ENCODE measurements around the gene BICC1.

The BICC1 gene

GRCh38 chr10:58637352-58637751 lies 124.7 kb downstream of the BICC1 start:
- Histone ChIP-seq H3K27ac (peak overlapping the region in 5 of 21 experiments; percentile 1 to 66 (median 35)), H3K4me3 (no peak overlapping the region)

- H3K4me3 ChIP-seq, result no peak overlapping the region
- H3K27ac ChIP-seq, result peak overlapping the region in 4 of 21 experiments; percentile 35 to 51 (median 40)
These were observed 125.7 kb downstream of the BICC1 start for GRCh38 chr10:58638388-58638787.

GRCh38 chr10:58641095-58641531 lies 128.4 kb downstream of the BICC1 start:
- no peak overlapping the region for H3K4me3 ChIP-seq
- peak overlapping the region in 8 of 21 experiments; percentile 5 to 58 (median 46) for H3K27ac ChIP-seq

GRCh38 chr10:58641708-58642107 lies 129.0 kb downstream of the BICC1 start:
- no peak overlapping the region for H3K4me3 ChIP-seq
- peak overlapping the region in 10 of 21 experiments; percentile 5 to 57 (median 46) for H3K27ac ChIP-seq

GRCh38 chr10:58642283-58642682 lies 129.6 kb downstream of the BICC1 start:
- Histone ChIP-seq H3K27ac (peak overlapping the region in 8 of 21 experiments; percentile 5 to 57 (median 46)), H3K4me3 (no peak overlapping the region)

- peak overlapping the region in 5 of 21 experiments; percentile 9 to 79 (median 33) for H3K27ac ChIP-seq
- no peak overlapping the region for H3K4me3 ChIP-seq
These were observed 130.3 kb downstream of the BICC1 start for GRCh38 chr10:58642916-58643428.

- Histone ChIP-seq H3K27ac (peak overlapping the region in 7 of 21 experiments; percentile 20 to 79 (median 47)), H3K4me3 (no peak overlapping the region)
These were observed 131.6 kb downstream of the BICC1 start for GRCh38 chr10:58644311-58644710.

GRCh38 chr10:58645416-58646146 lies 132.9 kb downstream of the BICC1 start:
- Histone ChIP-seq H3K27ac (peak overlapping the region in 5 of 21 experiments; percentile 2 to 31 (median 11)), H3K4me3 (no peak overlapping the region)

GRCh38 chr10:58647376-58648112 lies 134.9 kb downstream of the BICC1 start:
- peak overlapping the region in 1 of 21 experiments; percentile 58 for H3K27ac ChIP-seq
- H3K4me3 ChIP-seq, result no peak overlapping the region

GRCh38 chr10:58648131-58648530 lies 135.5 kb downstream of the BICC1 start:
- peak overlapping the region in 1 of 21 experiments; percentile 58 for H3K27ac ChIP-seq
- no peak overlapping the region for H3K4me3 ChIP-seq

GRCh38 chr10:58651040-58651439 lies 138.4 kb downstream of the BICC1 start:
- Histone ChIP-seq H3K27ac (peak overlapping the region in 4 of 21 experiments; percentile 6 to 36 (median 31)), H3K4me3 (no peak overlapping the region)

- Histone ChIP-seq H3K4me3 (no peak overlapping the region), H3K27ac (peak overlapping the region in 3 of 21 experiments; percentile 6 to 36 (median 26))
These were observed 139.1 kb downstream of the BICC1 start for GRCh38 chr10:58651742-58652141.

GRCh38 chr10:58653139-58653538 lies 140.5 kb downstream of the BICC1 start:
- no peak overlapping the region for H3K27ac ChIP-seq
- H3K4me3 ChIP-seq, result no peak overlapping the region

- Histone ChIP-seq H3K4me3 (no peak overlapping the region), H3K27ac (peak overlapping the region in 4 of 21 experiments; percentile 13 to 65 (median 54))
These were observed 148.0 kb downstream of the BICC1 start for GRCh38 chr10:58660575-58661255.

GRCh38 chr10:58661336-58661735 lies 148.7 kb downstream of the BICC1 start:
- peak overlapping the region in 3 of 21 experiments; percentile 51 to 65 (median 58) for H3K27ac ChIP-seq
- no peak overlapping the region for H3K4me3 ChIP-seq

- no peak overlapping the region for H3K4me3 ChIP-seq
- peak overlapping the region in 3 of 21 experiments; percentile 14 to 58 (median 51) for H3K27ac ChIP-seq
These were observed 149.2 kb downstream of the BICC1 start for GRCh38 chr10:58661902-58662301.

- Histone ChIP-seq H3K27ac (peak overlapping the region in 1 of 21 experiments; percentile 51), H3K4me3 (no peak overlapping the region)
These were observed 149.6 kb downstream of the BICC1 start for GRCh38 chr10:58662314-58662713.

- Histone ChIP-seq H3K4me3 (no peak overlapping the region), H3K27ac (peak overlapping the region in 3 of 21 experiments; percentile 27 to 62 (median 34))
These were observed 152.7 kb downstream of the BICC1 start for GRCh38 chr10:58665361-58665760.

GRCh38 chr10:58666024-58666423 lies 153.4 kb downstream of the BICC1 start:
- no peak overlapping the region for H3K4me3 ChIP-seq
- peak overlapping the region in 9 of 21 experiments; percentile 1 to 62 (median 16) for H3K27ac ChIP-seq

Data from skin epidermis (tissue), 12 donors.